Naive thymus-derived CD4-positive, alpha-beta T cell (primary cell): ENCODE measurements around the gene CLC. TPM values are rescaled to one million over a fixed set of nuclear protein-coding genes. Genes with fewer than 3 reads are reported as not detected.

ENCODE experiments used
- ATAC-seq: fragments of 150-1000 bp; cut with Tn5 transposase; 2 replicates; pipeline ENCODE4 v1.10.0; 2021; ENCODE audit warnings: mild to moderate bottlenecking, moderate library complexity
- CTCF ChIA-PET: fragments of 350-600 bp; sonication (Branson Sonifier 250); formaldehyde crosslinking; loops from one replicate; lab custom pipeline; 2021; ENCODE audit warnings: antibody characterized with exemption; lab: Charles Lee
- POLR2A ChIA-PET: fragments of 350-600 bp; sonication (Branson Sonifier 250); formaldehyde crosslinking; loops from one replicate; lab custom pipeline; 2021; ENCODE audit warnings: antibody characterized with exemption, inconsistent platforms; lab: Charles Lee
- DNase-seq, 9 donors: peaks; one replicate each; pipeline versions ENCODE4 v3.0.0 to v3.0.0-alpha.2; 2020 to 2022; ENCODE audit warnings: mixed read lengths in 1 of 9
- H3K27ac ChIP-seq: one replicate; pipeline ENCODE4 v1.7.0; 2013; ENCODE audit warnings: mild to moderate bottlenecking, low read depth, low read length, moderate library complexity
- H3K27me3 ChIP-seq, 2 donors: one replicate each; pipeline ENCODE4 v1.7.0; 2013; ENCODE audit warnings: low read length in 2 of 2, mild to moderate bottlenecking in 2 of 2, moderate library complexity in 2 of 2; ENCODE audit not compliant: control insufficient read depth in 2 of 2, insufficient read depth in 2 of 2
- H3K36me3 ChIP-seq, 3 experiments: 1 replicate in 2 of 3; 2 replicates in 1 of 3; pipeline ENCODE4 v1.7.0; 2013; ENCODE audit warnings: low read length in 3 of 3, mild to moderate bottlenecking in 3 of 3, moderate library complexity in 1 of 3; ENCODE audit not compliant: insufficient read depth in 3 of 3, control insufficient read depth in 2 of 3
- H3K4me1 ChIP-seq, 2 donors: one replicate each; pipeline ENCODE4 v1.7.0; 2013; ENCODE audit warnings: low read length in 2 of 2, mild to moderate bottlenecking in 2 of 2, moderate library complexity in 1 of 2; ENCODE audit not compliant: control insufficient read depth in 2 of 2, insufficient read depth in 2 of 2
- H3K4me3 ChIP-seq: 2 replicates; pipeline ENCODE4 v1.7.0; 2013; ENCODE audit warnings: mild to moderate bottlenecking, low read length
- H3K9me3 ChIP-seq, 3 experiments: 1 replicate in 2 of 3; 2 replicates in 1 of 3; pipeline ENCODE4 v1.7.0; 2013; ENCODE audit warnings: low read length in 3 of 3; ENCODE audit not compliant: control insufficient read depth in 2 of 3
- H3K27ac Mint-ChIP-seq, 9 donors: one replicate each; pipeline ENCODE4 v1.8.0; 2020 to 2022; ENCODE audit warnings: mixed read lengths in 9 of 9, mild to moderate bottlenecking in 8 of 9, moderate library complexity in 5 of 9, inconsistent platforms in 2 of 9
- H3K27me3 Mint-ChIP-seq, 5 donors: one replicate each; pipeline ENCODE4 v1.8.0; 2021 to 2022; ENCODE audit warnings: mixed read lengths in 5 of 5, mild to moderate bottlenecking in 1 of 5
- H3K36me3 Mint-ChIP-seq, 5 donors: one replicate each; pipeline ENCODE4 v1.8.0; 2020 to 2022; ENCODE audit warnings: mixed read lengths in 5 of 5, mild to moderate bottlenecking in 3 of 5, inconsistent platforms in 1 of 5
- H3K4me1 Mint-ChIP-seq, 7 donors: one replicate each; pipeline ENCODE4 v1.8.0; 2020 to 2022; ENCODE audit warnings: mixed read lengths in 7 of 7, mild to moderate bottlenecking in 3 of 7, inconsistent platforms in 1 of 7
- H3K4me3 Mint-ChIP-seq, 10 donors: one replicate each; pipeline ENCODE4 v1.8.0; 2020 to 2022; ENCODE audit warnings: mild to moderate bottlenecking in 10 of 10, mixed read lengths in 10 of 10, moderate library complexity in 6 of 10, inconsistent platforms in 2 of 10
- H3K9me3 Mint-ChIP-seq, 11 donors: one replicate each; pipeline ENCODE4 v1.8.0; 2020 to 2022; ENCODE audit warnings: mixed read lengths in 11 of 11, mild to moderate bottlenecking in 4 of 11, inconsistent platforms in 1 of 11, moderate library complexity in 1 of 11
- intact Hi-C, 2 donors: fragments of 100-400 bp; cut with micrococcal nuclease; formaldehyde crosslinking; loops; one replicate each; pipeline ENCODE4 v1.15.1; 2023
- polyA plus RNA-seq, 2 donors: library from polyadenylated mRNA; unstranded; fragments of 300-500 nt; fragmentation: Illumina TruSeq; gene quantifications; one replicate each; pipeline ENCODE4 v1.2.3, GENCODE V29; 2021
- total RNA-seq, 6 experiments: library from RNA in 5 of 6; stranded (reverse) in 5 of 6; gene quantifications; 1 replicate in 5 of 6; 2 replicates in 1 of 6; pipeline ENCODE4 v1.2.3 and lab custom pipeline; 2021 to 2026

CLC gene
- total and polyA plus RNA-seq, 7 experiments from 2014 or later, result 0.81 to 50.4 (median 2.0) TPM; not detected in 2

GRCh38 chr19:39749981-39750380, 12.2 kb upstream of the CLC start:
- ChIA-PET CTCF (no interaction called here), POLR2A (no interaction called here)
- H3K4me3 Mint-ChIP-seq, result no peak overlapping the region
- H3K9me3 Mint-ChIP-seq, result no peaks in the 10 kb centered on the region
- intact Hi-C loops, result no loop called here
- H3K36me3 ChIP-seq, result no peaks in the 10 kb centered on the region
- H3K4me3 ChIP-seq, result no peak overlapping the region
- ATAC-seq (no peak), DNase-seq (no peak)
- H3K27me3 Mint-ChIP-seq, result peaks cover 0 to 16% (median 6%) of the 10 kb centered on the region in 5 donors
- H3K4me1 ChIP-seq, result no peaks in the 10 kb centered on the region
- H3K4me1 Mint-ChIP-seq, result peaks cover 0 to 3% (median 0%) of the 10 kb centered on the region in 7 donors
- no peak overlapping the region for H3K27ac ChIP-seq
- H3K27ac Mint-ChIP-seq, result no peak overlapping the region
- peaks cover 0 to 2% (median 0%) of the 10 kb centered on the region in 5 donors for H3K36me3 Mint-ChIP-seq
- no peaks in the 10 kb centered on the region for H3K27me3 ChIP-seq
- H3K9me3 ChIP-seq, result no peaks in the 10 kb centered on the region

GRCh38 chr19:39746836-39747529, 9.2 kb upstream of the CLC start:
- POLR2A ChIA-PET, result no interaction called here
- Histone ChIP-seq H3K36me3 (no peaks in the 10 kb centered on the region), H3K4me1 (no peaks in the 10 kb centered on the region), H3K27ac (no peak overlapping the region), H3K4me3 (no peak overlapping the region), H3K27me3 (no peaks in the 10 kb centered on the region), H3K9me3 (no peaks in the 10 kb centered on the region)
- no peak overlapping the region for H3K27ac Mint-ChIP-seq
- no peak overlapping the region for H3K4me3 Mint-ChIP-seq
- CTCF ChIA-PET, result no interaction called here
- H3K4me1 Mint-ChIP-seq, result peaks cover 0 to 5% (median 0%) of the 10 kb centered on the region in 7 donors
- intact Hi-C loops, result no loop called here
- no peak for ATAC-seq
- H3K9me3 Mint-ChIP-seq, result peaks cover 0 to 6% (median 0%) of the 10 kb centered on the region in 11 donors
- DNase-seq, result no peak
- peaks cover 0 to 31% (median 6%) of the 10 kb centered on the region in 5 donors for H3K27me3 Mint-ChIP-seq
- peaks cover 0 to 7% (median 0%) of the 10 kb centered on the region in 5 donors for H3K36me3 Mint-ChIP-seq

- Mint-ChIP-seq H3K27ac (no peak overlapping the region), H3K36me3 (peaks cover 0 to 9% (median 0%) of the 10 kb centered on the region in 5 donors), H3K4me1 (peaks cover 0 to 7% (median 0%) of the 10 kb centered on the region in 7 donors), H3K27me3 (peaks cover 0 to 32% (median 6%) of the 10 kb centered on the region in 5 donors), H3K4me3 (no peak overlapping the region), H3K9me3 (peaks cover 0 to 6% (median 0%) of the 10 kb centered on the region in 11 donors)
- intact Hi-C loops, result no loop called here
- no peak overlapping the region for H3K27ac ChIP-seq
- H3K4me1 ChIP-seq, result no peaks in the 10 kb centered on the region
- ChIA-PET POLR2A (no interaction called here), CTCF (no interaction called here)
- H3K9me3 ChIP-seq, result no peaks in the 10 kb centered on the region
- no peaks in the 10 kb centered on the region for H3K27me3 ChIP-seq
- no peaks in the 10 kb centered on the region for H3K36me3 ChIP-seq
- ATAC-seq (peak; percentile 51), DNase-seq (no peak)
- no peak overlapping the region for H3K4me3 ChIP-seq
These were observed 7.8 kb upstream of the CLC start for GRCh38 chr19:39745643-39746042.

GRCh38 chr19:39740395-39740794, 2.6 kb upstream of the CLC start:
- Mint-ChIP-seq H3K4me3 (peak overlapping the region in 6 of 10 donors; percentile 2 to 65 (median 53)), H3K36me3 (peaks cover 0 to 7% (median 0%) of the 10 kb centered on the region in 5 donors), H3K4me1 (peaks cover 14 to 46% (median 32%) of the 10 kb centered on the region in 7 donors), H3K9me3 (peaks cover 0 to 6% (median 0%) of the 10 kb centered on the region in 11 donors), H3K27me3 (peaks cover 0 to 25% (median 0%) of the 10 kb centered on the region in 5 donors), H3K27ac (peak overlapping the region in 5 of 9 donors; percentile 2 to 76 (median 37))
- POLR2A ChIA-PET, result interaction anchor here (1.2 kb wide), 1 partner anchor 295 kb away, joined by 3 read pairs; the partner anchor contains the start of gene SUPT5H
- Histone ChIP-seq H3K27me3 (no peaks in the 10 kb centered on the region), H3K9me3 (no peaks in the 10 kb centered on the region), H3K4me1 (peaks cover 0 to 9% of the 10 kb centered on the region in 2 donors), H3K27ac (no peak overlapping the region), H3K36me3 (no peaks in the 10 kb centered on the region), H3K4me3 (no peak overlapping the region)
- CTCF ChIA-PET, result interaction anchor here (0.9 kb wide), 1 partner anchor 67 kb away, joined by 4 read pairs; no protein-coding TSS in a partner anchor
- intact Hi-C loops, result loop anchor here in 1 of 2 donors (5.0 kb wide), 1 partner anchor 33 kb away; no protein-coding TSS in a partner anchor
- DNase-seq (no peak), ATAC-seq (no peak)

GRCh38 chr19:39738814-39739213, 985 bp upstream of the CLC start:
- Histone ChIP-seq H3K27me3 (no peaks in the 10 kb centered on the region), H3K4me3 (no peak overlapping the region), H3K4me1 (peaks cover 0 to 9% of the 10 kb centered on the region in 2 donors), H3K27ac (no peak overlapping the region), H3K36me3 (no peaks in the 10 kb centered on the region), H3K9me3 (no peaks in the 10 kb centered on the region)
- peaks cover 0 to 19% (median under 1%) of the 10 kb centered on the region in 5 donors for H3K27me3 Mint-ChIP-seq
- peak overlapping the region in 1 of 10 donors; percentile 14 for H3K4me3 Mint-ChIP-seq
- intact Hi-C loops, result no loop called here
- ATAC-seq, result no peak
- ChIA-PET POLR2A (no interaction called here), CTCF (no interaction called here)
- no peak for DNase-seq
- peaks cover 0 to 6% (median 0%) of the 10 kb centered on the region in 11 donors for H3K9me3 Mint-ChIP-seq
- H3K27ac Mint-ChIP-seq, result peak overlapping the region in 1 of 9 donors; percentile 58
- peaks cover 14 to 46% (median 32%) of the 10 kb centered on the region in 7 donors for H3K4me1 Mint-ChIP-seq
- peaks cover 0 to 7% (median 0%) of the 10 kb centered on the region in 5 donors for H3K36me3 Mint-ChIP-seq

GRCh38 chr19:39737351-39737750, 478 bp downstream of the CLC start:
- H3K9me3 ChIP-seq, result no peaks in the 10 kb centered on the region
- DNase-seq (peak in 2 of 9 donors; percentile 2), ATAC-seq (no peak)
- H3K27me3 ChIP-seq, result no peaks in the 10 kb centered on the region
- H3K4me3 ChIP-seq, result no peak overlapping the region
- Mint-ChIP-seq H3K4me1 (peaks cover 14 to 46% (median 32%) of the 10 kb centered on the region in 7 donors), H3K9me3 (peaks cover 0 to 5% (median 0%) of the 10 kb centered on the region in 11 donors), H3K27me3 (peaks cover 0 to 7% (median 0%) of the 10 kb centered on the region in 5 donors), H3K4me3 (peak overlapping the region in 5 of 10 donors; percentile 1 to 48 (median 18)), H3K27ac (peak overlapping the region in 8 of 9 donors; percentile 9 to 77 (median 58)), H3K36me3 (peaks cover 0 to 4% (median 0%) of the 10 kb centered on the region in 5 donors)
- no peaks in the 10 kb centered on the region for H3K36me3 ChIP-seq
- peaks cover 0 to 9% of the 10 kb centered on the region in 2 donors for H3K4me1 ChIP-seq
- ChIA-PET CTCF (no interaction called here), POLR2A (no interaction called here)
- intact Hi-C loops, result no loop called here
- no peak overlapping the region for H3K27ac ChIP-seq
